SKM-1 (cell line): Measurements from ENCODE around the gene IFT43.
"Not testable (repeated sequence)": the region's sequence is repeated elsewhere in the genome, so short reads cannot be mapped to it uniquely, and the experiment has no call there.

Experiments
- DNase-seq: peaks from one replicate; lab custom pipeline; 2025; ENCODE audit not compliant: unreplicated experiment; lab: John Stamatoyannopoulos, UW

IFT43 gene

GRCh38 chr14:76009627-76010026, 24.1 kb downstream of the IFT43 start:
- not testable (repeated sequence) for DNase-seq

GRCh38 chr14:76011930-76012329, 26.4 kb downstream of the IFT43 start:
- DNase-seq = no peak

- DNase-seq = no peak
These were observed 26.8 kb downstream of the IFT43 start for GRCh38 chr14:76012354-76012753.

- DNase-seq = no peak
These were observed 29.6 kb downstream of the IFT43 start for GRCh38 chr14:76015191-76015590.

GRCh38 chr14:76015668-76016067, 30.1 kb downstream of the IFT43 start:
- no peak for DNase-seq

GRCh38 chr14:76019676-76020075, 34.1 kb downstream of the IFT43 start:
- no peak for DNase-seq

GRCh38 chr14:76022991-76023390, 37.4 kb downstream of the IFT43 start:
- no peak for DNase-seq

GRCh38 chr14:76023757-76024156, 38.2 kb downstream of the IFT43 start:
- DNase-seq = no peak

- no peak for DNase-seq
These were observed 38.8 kb downstream of the IFT43 start for GRCh38 chr14:76024211-76024907.

GRCh38 chr14:76034566-76034965, 49.0 kb downstream of the IFT43 start:
- no peak for DNase-seq

GRCh38 chr14:76040704-76041103, 55.1 kb downstream of the IFT43 start:
- no peak for DNase-seq

- no peak for DNase-seq
These were observed 60.2 kb downstream of the IFT43 start for GRCh38 chr14:76045773-76046172.

- no peak for DNase-seq
These were observed 64.7 kb downstream of the IFT43 start for GRCh38 chr14:76050250-76050649.

- DNase-seq = no peak
These were observed 65.3 kb downstream of the IFT43 start for GRCh38 chr14:76050797-76051392.

- DNase-seq = no peak
These were observed 66.3 kb downstream of the IFT43 start for GRCh38 chr14:76051717-76052465.

GRCh38 chr14:76053572-76054355, 68.2 kb downstream of the IFT43 start:
- DNase-seq = no peak

GRCh38 chr14:76055330-76055729, 69.8 kb downstream of the IFT43 start:
- no peak for DNase-seq

- no peak for DNase-seq
These were observed 70.6 kb downstream of the IFT43 start for GRCh38 chr14:76056128-76056527.

GRCh38 chr14:76057914-76058313, 72.4 kb downstream of the IFT43 start:
- no peak for DNase-seq

GRCh38 chr14:76063327-76063726, 77.8 kb downstream of the IFT43 start:
- no peak for DNase-seq

GRCh38 chr14:76065519-76065918, 80.0 kb downstream of the IFT43 start:
- no peak for DNase-seq
